ENCODE results near the gene SPPL3.

Gene SPPL3

DNA sequence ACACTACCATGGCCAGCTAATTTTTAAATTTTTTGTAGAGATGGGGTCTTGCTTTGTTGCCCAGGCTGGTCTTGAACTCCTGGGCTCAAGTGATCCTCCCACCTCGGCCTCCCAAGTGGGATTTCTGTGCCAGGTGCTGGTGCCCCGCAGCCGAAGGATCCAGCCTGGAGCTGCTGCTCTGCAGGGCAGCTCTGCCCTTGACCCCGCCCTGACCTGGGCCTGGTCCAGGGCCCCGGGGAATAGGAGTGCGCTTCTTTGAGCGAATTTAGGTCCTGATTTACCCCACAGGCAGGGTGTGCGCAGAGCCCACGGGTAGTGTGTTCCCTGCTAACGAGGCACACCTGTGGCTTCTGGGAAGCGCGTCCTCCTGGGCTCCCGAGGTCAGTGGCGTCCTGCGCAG, 163.3 kb downstream of the SPPL3 start:
- H3K4me3 ChIP-seq (ENCODE audit: low read length): no peak overlapping the region
- DNase-seq (ENCODE audit: low read depth): no peak
- TF ChIP-seq, protein P1, sequence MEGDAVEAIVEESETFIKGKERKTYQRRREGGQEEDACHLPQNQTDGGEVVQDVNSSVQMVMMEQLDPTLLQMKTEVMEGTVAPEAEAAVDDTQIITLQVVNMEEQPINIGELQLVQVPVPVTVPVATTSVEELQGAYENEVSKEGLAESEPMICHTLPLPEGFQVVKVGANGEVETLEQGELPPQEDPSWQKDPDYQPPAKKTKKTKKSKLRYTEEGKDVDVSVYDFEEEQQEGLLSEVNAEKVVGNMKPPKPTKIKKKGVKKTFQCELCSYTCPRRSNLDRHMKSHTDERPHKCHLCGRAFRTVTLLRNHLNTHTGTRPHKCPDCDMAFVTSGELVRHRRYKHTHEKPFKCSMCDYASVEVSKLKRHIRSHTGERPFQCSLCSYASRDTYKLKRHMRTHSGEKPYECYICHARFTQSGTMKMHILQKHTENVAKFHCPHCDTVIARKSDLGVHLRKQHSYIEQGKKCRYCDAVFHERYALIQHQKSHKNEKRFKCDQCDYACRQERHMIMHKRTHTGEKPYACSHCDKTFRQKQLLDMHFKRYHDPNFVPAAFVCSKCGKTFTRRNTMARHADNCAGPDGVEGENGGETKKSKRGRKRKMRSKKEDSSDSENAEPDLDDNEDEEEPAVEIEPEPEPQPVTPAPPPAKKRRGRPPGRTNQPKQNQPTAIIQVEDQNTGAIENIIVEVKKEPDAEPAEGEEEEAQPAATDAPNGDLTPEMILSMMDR (conservative IDR thresholded peaks at IDR 0.05; ENCODE audit: low read length): no peak

DNA sequence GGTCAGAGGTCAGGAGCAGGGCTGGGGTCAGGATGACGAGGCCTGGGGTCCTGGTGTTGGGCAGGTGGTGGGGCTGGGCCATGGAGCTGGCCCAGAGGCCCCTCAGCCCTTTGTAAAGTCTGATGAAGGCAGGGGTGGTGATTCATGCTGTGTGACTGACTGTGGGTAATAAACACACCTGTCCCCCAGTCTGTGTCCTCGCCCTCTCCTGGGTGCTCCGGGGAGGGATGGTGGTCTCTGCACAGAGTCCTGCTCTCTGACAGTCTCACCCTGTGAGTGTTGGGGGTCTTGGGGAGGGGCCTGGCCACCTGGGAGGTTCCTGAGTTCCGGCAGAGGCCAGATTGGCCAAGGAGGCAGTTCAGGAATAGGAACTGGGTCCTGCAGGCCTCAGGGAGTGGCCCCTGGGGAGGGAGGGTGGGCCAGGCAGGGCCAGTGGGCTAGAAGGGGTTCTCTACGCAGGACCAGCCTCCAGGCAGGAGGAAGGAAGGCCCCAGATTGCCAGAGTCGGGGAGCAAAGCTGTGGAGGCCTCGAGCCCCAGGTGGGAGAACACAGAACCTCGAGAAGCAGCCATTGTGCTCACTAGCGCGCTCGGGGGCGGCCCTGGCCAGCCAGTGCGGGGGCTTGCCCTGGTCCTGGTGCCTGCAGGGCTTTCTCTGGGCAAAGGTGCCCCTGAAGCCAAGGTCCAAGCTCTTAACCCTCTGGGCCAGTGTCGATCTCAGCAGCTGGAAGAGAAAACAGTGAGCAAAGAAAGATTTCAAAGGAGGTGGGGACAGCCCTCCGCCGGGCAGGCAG, 164.1 kb downstream of the SPPL3 start:
- TF ChIP-seq, protein P1 (conservative IDR thresholded peaks at IDR 0.05; ENCODE audit: low read length): no peak
- H3K4me3 ChIP-seq (ENCODE audit: low read length): no peak overlapping the region
- DNase-seq (ENCODE audit: low read depth): no peak

DNA sequence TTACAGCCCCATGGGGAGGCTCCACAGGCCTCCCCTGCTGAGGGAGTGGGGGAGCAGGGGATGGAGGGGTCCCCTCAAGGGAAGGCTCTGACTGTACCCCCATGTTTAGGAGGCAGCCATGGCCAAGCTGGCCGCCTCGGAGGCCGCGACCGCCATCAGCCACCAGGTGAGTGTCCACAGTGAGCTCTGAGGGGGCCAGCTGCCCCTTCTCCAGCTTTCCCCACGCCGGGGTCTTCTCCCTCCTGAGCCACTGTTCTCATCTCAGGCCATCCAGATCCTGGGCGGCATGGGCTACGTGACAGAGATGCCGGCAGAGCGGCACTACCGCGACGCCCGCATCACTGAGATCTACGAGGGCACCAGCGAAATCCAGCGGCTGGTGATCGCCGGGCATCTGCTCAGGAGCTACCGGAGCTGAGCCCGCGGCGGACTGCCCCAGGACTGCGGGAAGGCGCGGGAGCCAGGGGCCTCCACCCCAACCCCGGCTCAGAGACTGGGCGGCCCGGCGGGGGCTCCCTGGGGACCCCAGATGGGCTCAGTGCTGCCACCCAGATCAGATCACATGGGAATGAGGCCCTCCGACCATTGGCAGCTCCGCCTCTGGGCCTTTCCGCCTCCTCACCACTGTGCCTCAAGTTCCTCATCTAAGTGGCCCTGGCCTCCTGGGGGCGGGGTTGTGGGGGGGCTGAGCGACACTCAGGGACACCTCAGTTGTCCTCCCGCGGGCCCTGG, 165.0 kb downstream of the SPPL3 start:
- no peak for DNase-seq (ENCODE audit: low read depth)
- H3K4me3 ChIP-seq (ENCODE audit: low read length): no peak overlapping the region
- TF ChIP-seq, protein P1 (conservative IDR thresholded peaks at IDR 0.05; ENCODE audit: low read length): no peak

DNA sequence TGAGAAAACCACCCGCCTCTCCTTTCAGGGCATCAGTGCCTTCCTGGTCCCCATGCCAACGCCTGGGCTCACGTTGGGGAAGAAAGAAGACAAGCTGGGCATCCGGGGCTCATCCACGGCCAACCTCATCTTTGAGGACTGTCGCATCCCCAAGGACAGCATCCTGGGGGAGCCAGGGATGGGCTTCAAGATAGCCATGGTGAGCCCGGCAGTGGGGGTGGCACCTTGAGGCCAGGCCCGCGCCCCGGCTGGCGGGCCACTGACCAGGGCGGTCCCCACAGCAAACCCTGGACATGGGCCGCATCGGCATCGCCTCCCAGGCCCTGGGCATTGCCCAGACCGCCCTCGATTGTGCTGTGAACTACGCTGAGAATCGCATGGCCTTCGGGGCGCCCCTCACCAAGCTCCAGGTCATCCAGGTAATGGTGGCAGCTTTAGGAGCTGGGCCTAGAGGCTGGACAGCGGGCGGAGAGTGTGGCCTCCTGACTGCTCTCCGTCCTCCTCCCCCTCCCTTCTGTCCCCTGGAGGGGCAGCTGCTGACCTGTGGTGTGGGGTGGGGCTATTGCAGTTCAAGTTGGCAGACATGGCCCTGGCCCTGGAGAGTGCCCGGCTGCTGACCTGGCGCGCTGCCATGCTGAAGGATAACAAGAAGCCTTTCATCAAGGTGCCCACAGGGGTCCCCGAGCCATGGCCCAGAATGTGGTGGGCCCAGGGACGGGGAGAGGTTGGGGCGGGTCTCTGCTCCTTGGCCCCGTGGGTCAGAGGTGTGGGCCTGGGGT, 165.7 kb downstream of the SPPL3 start:
- TF ChIP-seq, protein P1 (conservative IDR thresholded peaks at IDR 0.05; ENCODE audit: low read length): no peak
- DNase-seq (ENCODE audit: low read depth): no peak
- no peak overlapping the region for H3K4me3 ChIP-seq (ENCODE audit: low read length)

DNA sequence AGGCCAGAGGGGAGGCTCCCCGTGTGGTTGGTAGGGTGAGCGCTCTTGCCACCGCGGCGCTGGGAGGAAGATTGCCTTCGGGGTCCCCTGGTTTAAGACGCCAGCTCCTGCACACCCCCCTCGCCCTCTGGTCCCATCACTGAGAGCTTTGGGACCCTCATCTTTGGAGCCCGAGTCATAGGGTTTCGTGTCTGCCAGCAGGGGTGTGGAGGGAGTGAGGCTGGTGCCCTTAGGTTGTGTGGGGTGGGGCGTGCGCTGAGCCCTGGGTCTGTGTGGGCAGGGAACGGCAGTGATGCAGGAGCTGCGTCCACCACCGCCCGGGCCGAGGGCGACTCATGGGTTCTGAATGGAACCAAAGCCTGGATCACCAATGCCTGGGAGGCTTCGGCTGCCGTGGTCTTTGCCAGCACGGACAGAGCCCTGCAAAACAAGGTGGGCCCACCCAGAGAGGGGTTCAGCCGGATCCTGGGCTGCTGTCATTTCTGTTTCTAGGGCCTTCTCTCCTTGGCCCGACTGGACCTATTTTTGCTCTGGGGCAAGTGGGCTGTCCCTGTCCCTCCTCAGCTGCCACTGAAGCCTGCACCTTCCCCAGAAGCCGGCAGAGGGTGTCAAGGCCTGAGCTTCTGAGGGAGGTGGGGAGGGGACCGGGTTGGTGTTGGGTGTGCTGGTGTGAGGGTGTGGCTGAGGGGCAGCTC, 166.5 kb downstream of the SPPL3 start:
- no peak for DNase-seq (ENCODE audit: low read depth)
- no peak overlapping the region for H3K4me3 ChIP-seq (ENCODE audit: low read length)
- TF ChIP-seq, protein P1 (conservative IDR thresholded peaks at IDR 0.05; ENCODE audit: low read length): peak; percentile 21

DNA sequence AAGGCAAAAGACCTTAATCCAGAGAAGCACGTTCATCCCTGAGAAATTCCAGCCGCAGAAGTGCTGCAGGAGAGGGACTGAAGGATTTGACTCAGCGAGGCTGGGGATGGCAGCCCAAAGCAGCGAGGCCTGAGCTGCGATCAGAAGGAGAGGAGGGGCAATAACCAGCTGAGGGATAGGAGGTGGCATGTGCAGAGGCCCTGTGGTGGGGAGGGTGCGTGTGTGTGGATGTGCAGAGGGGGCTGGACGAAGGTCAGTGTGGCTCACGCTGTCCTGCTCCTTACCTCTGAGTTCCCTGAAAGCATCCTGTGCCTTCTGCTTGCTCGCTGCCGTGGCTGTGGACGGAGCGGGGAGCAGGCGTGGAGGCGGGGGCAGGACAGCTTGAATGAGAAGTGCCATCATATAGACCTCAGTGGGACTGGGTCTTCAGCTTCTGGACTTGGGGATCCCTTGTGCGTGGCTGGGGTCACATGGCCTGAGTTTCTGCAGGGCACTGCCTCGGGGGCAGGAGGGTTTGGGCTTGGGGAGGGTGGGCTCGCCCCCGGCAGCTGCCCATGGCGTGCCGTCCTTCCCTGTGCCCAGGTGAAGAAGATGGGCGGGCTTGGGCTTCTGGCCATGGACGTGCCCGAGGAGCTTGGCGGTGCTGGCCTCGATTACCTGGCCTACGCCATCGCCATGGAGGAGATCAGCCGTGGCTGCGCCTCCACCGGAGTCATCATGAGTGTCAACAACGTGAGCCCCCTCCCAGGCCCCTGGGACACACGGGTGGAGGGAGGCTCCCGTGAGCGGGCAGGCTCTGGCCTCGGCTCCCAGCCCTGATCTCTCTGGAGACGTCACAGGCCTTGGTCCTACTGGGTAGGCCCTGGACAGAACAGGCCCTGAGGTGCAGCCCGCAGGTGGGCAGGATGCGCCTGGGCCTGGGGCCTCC, 167.5 kb downstream of the SPPL3 start:
- TF ChIP-seq, protein P1 (conservative IDR thresholded peaks at IDR 0.05; ENCODE audit: low read length): no peak
- no peak for DNase-seq (ENCODE audit: low read depth)
- H3K4me3 ChIP-seq (ENCODE audit: low read length): no peak overlapping the region

Data from AG10803 (cell line).